ENCODE measurements around the gene NLGN1. TPM values are rescaled to one million over a fixed set of nuclear protein-coding genes. Genes with fewer than 3 reads are reported as not detected.

NLGN1 gene
- polyA plus RNA-seq, 6 donors from 2014 or later, result not detected

GRCh38 chr3:173923204-173923603, 525.7 kb downstream of the NLGN1 start:
- ATAC-seq (ENCODE audit: low read depth in 2 of 2) (no peak), DNase-seq (no peak)
- no peak overlapping the region for H3K27ac Mint-ChIP-seq
- H3K4me1 Mint-ChIP-seq, result no peaks in the 10 kb centered on the region
- H3K36me3 Mint-ChIP-seq, result no peaks in the 10 kb centered on the region
- no peaks in the 10 kb centered on the region for H3K27me3 Mint-ChIP-seq
- no peak overlapping the region for H3K4me3 Mint-ChIP-seq
- peaks cover 0 to 4% (median 0%) of the 10 kb centered on the region in 7 donors for H3K9me3 Mint-ChIP-seq

GRCh38 chr3:173930251-173930650, 532.7 kb downstream of the NLGN1 start:
- Mint-ChIP-seq H3K27me3 (no peaks in the 10 kb centered on the region), H3K36me3 (no peaks in the 10 kb centered on the region), H3K9me3 (peaks cover 0 to 8% (median 2%) of the 10 kb centered on the region in 7 donors), H3K4me3 (no peak overlapping the region), H3K27ac (no peak overlapping the region), H3K4me1 (no peaks in the 10 kb centered on the region)
- DNase-seq (no peak), ATAC-seq (ENCODE audit: low read depth in 2 of 2) (no peak)

GRCh38 chr3:173932624-173933023, 535.1 kb downstream of the NLGN1 start:
- no peaks in the 10 kb centered on the region for H3K4me1 Mint-ChIP-seq
- no peak overlapping the region for H3K27ac Mint-ChIP-seq
- peaks cover 0 to 8% (median 3%) of the 10 kb centered on the region in 7 donors for H3K9me3 Mint-ChIP-seq
- H3K27me3 Mint-ChIP-seq, result no peaks in the 10 kb centered on the region
- no peak for DNase-seq
- no peak overlapping the region for H3K4me3 Mint-ChIP-seq
- H3K36me3 Mint-ChIP-seq, result no peaks in the 10 kb centered on the region
- no peak for ATAC-seq (ENCODE audit: low read depth in 2 of 2)

GRCh38 chr3:173933113-173933512, 535.6 kb downstream of the NLGN1 start:
- H3K27me3 Mint-ChIP-seq, result no peaks in the 10 kb centered on the region
- no peak for ATAC-seq (ENCODE audit: low read depth in 2 of 2)

GRCh38 chr3:173936316-173936715, 538.8 kb downstream of the NLGN1 start:
- Mint-ChIP-seq H3K9me3 (peaks cover 0 to 7% (median 3%) of the 10 kb centered on the region in 7 donors), H3K4me3 (no peak overlapping the region), H3K36me3 (no peaks in the 10 kb centered on the region), H3K4me1 (no peaks in the 10 kb centered on the region), H3K27me3 (no peaks in the 10 kb centered on the region), H3K27ac (no peak overlapping the region)
- DNase-seq (no peak), ATAC-seq (ENCODE audit: low read depth in 2 of 2) (no peak)

More at GRCh38 chr3:173933113-173933512, 535.6 kb downstream of the NLGN1 start:
- no peak for DNase-seq
- no peak overlapping the region for H3K27ac Mint-ChIP-seq
- H3K4me1 Mint-ChIP-seq, result no peaks in the 10 kb centered on the region
- H3K36me3 Mint-ChIP-seq, result no peaks in the 10 kb centered on the region
- H3K9me3 Mint-ChIP-seq, result peaks cover 0 to 8% (median 3%) of the 10 kb centered on the region in 7 donors
- no peak overlapping the region for H3K4me3 Mint-ChIP-seq

GRCh38 chr3:173938159-173938558, 540.6 kb downstream of the NLGN1 start:
- H3K27me3 Mint-ChIP-seq, result no peaks in the 10 kb centered on the region
- H3K4me1 Mint-ChIP-seq, result no peaks in the 10 kb centered on the region
- no peak for DNase-seq
- ATAC-seq (ENCODE audit: low read depth in 2 of 2), result no peak
- H3K4me3 Mint-ChIP-seq, result no peak overlapping the region
- H3K9me3 Mint-ChIP-seq, result peaks cover 0 to 2% (median 0%) of the 10 kb centered on the region in 7 donors
- H3K36me3 Mint-ChIP-seq, result no peaks in the 10 kb centered on the region
- H3K27ac Mint-ChIP-seq, result no peak overlapping the region

GRCh38 chr3:173938616-173939015, 541.1 kb downstream of the NLGN1 start:
- Mint-ChIP-seq H3K4me1 (no peaks in the 10 kb centered on the region), H3K9me3 (peaks cover 0 to 2% (median 0%) of the 10 kb centered on the region in 7 donors), H3K27me3 (no peaks in the 10 kb centered on the region), H3K27ac (no peak overlapping the region), H3K36me3 (no peaks in the 10 kb centered on the region), H3K4me3 (no peak overlapping the region)
- DNase-seq (no peak), ATAC-seq (ENCODE audit: low read depth in 2 of 2) (no peak)

GRCh38 chr3:173939331-173939730, 541.8 kb downstream of the NLGN1 start:
- Mint-ChIP-seq H3K4me1 (no peaks in the 10 kb centered on the region), H3K27me3 (no peaks in the 10 kb centered on the region), H3K27ac (no peak overlapping the region), H3K36me3 (no peaks in the 10 kb centered on the region), H3K4me3 (no peak overlapping the region), H3K9me3 (peaks cover 0 to 2% (median 0%) of the 10 kb centered on the region in 7 donors)
- ATAC-seq (ENCODE audit: low read depth in 2 of 2) (no peak), DNase-seq (no peak)

GRCh38 chr3:173943264-173943663, 545.7 kb downstream of the NLGN1 start:
- Mint-ChIP-seq H3K27ac (no peak overlapping the region), H3K9me3 (peaks cover 0 to 5% (median 0%) of the 10 kb centered on the region in 7 donors), H3K27me3 (no peaks in the 10 kb centered on the region), H3K36me3 (no peaks in the 10 kb centered on the region), H3K4me1 (no peaks in the 10 kb centered on the region), H3K4me3 (no peak overlapping the region)
- no peak for ATAC-seq (ENCODE audit: low read depth in 2 of 2)
- DNase-seq, result no peak

- Mint-ChIP-seq H3K4me1 (no peaks in the 10 kb centered on the region), H3K9me3 (peaks cover 0 to 5% (median 0%) of the 10 kb centered on the region in 7 donors), H3K27ac (no peak overlapping the region), H3K36me3 (no peaks in the 10 kb centered on the region), H3K4me3 (no peak overlapping the region), H3K27me3 (no peaks in the 10 kb centered on the region)
- DNase-seq (no peak), ATAC-seq (ENCODE audit: low read depth in 2 of 2) (no peak)
These were observed 547.6 kb downstream of the NLGN1 start for GRCh38 chr3:173945170-173945569.

- Mint-ChIP-seq H3K27ac (no peak overlapping the region), H3K9me3 (peaks cover 0 to 5% (median 0%) of the 10 kb centered on the region in 7 donors), H3K27me3 (no peaks in the 10 kb centered on the region), H3K4me3 (no peak overlapping the region), H3K36me3 (no peaks in the 10 kb centered on the region), H3K4me1 (no peaks in the 10 kb centered on the region)
- no peak for DNase-seq
- ATAC-seq (ENCODE audit: low read depth in 2 of 2), result no peak
These were observed 548.3 kb downstream of the NLGN1 start for GRCh38 chr3:173945806-173946205.

GRCh38 chr3:173954647-173955046, 557.1 kb downstream of the NLGN1 start:
- no peak for ATAC-seq (ENCODE audit: low read depth in 2 of 2)
- no peak overlapping the region for H3K27ac Mint-ChIP-seq
- no peak overlapping the region for H3K4me3 Mint-ChIP-seq
- H3K4me1 Mint-ChIP-seq, result no peaks in the 10 kb centered on the region
- H3K27me3 Mint-ChIP-seq, result no peaks in the 10 kb centered on the region
- no peaks in the 10 kb centered on the region for H3K36me3 Mint-ChIP-seq
- peaks cover 0 to 4% (median 0%) of the 10 kb centered on the region in 7 donors for H3K9me3 Mint-ChIP-seq
- no peak for DNase-seq

GRCh38 chr3:173957646-173958045, 560.1 kb downstream of the NLGN1 start:
- H3K27me3 Mint-ChIP-seq, result no peaks in the 10 kb centered on the region
- H3K36me3 Mint-ChIP-seq, result no peaks in the 10 kb centered on the region
- H3K9me3 Mint-ChIP-seq, result peaks cover 0 to 3% (median 0%) of the 10 kb centered on the region in 7 donors
- no peaks in the 10 kb centered on the region for H3K4me1 Mint-ChIP-seq
- H3K4me3 Mint-ChIP-seq, result no peak overlapping the region
- no peak for DNase-seq
- no peak overlapping the region for H3K27ac Mint-ChIP-seq
- ATAC-seq (ENCODE audit: low read depth in 2 of 2), result no peak

GRCh38 chr3:173958805-173959204, 561.3 kb downstream of the NLGN1 start:
- no peak overlapping the region for H3K27ac Mint-ChIP-seq
- no peaks in the 10 kb centered on the region for H3K27me3 Mint-ChIP-seq
- no peak for DNase-seq
- H3K36me3 Mint-ChIP-seq, result no peaks in the 10 kb centered on the region
- H3K4me3 Mint-ChIP-seq, result no peak overlapping the region
- H3K4me1 Mint-ChIP-seq, result no peaks in the 10 kb centered on the region
- ATAC-seq (ENCODE audit: low read depth in 2 of 2), result no peak
- peaks cover 0 to 3% (median 0%) of the 10 kb centered on the region in 7 donors for H3K9me3 Mint-ChIP-seq

GRCh38 chr3:173970281-173970680, 572.7 kb downstream of the NLGN1 start:
- DNase-seq, result no peak
- Mint-ChIP-seq H3K4me3 (no peak overlapping the region), H3K27ac (no peak overlapping the region), H3K9me3 (peaks cover 0 to 8% (median 0%) of the 10 kb centered on the region in 7 donors), H3K27me3 (no peaks in the 10 kb centered on the region), H3K4me1 (no peaks in the 10 kb centered on the region), H3K36me3 (no peaks in the 10 kb centered on the region)
- no peak for ATAC-seq (ENCODE audit: low read depth in 2 of 2)
